B cell (primary cell): ENCODE measurements around the gene WDR1. TPM values are rescaled to one million over a fixed set of nuclear protein-coding genes. Genes with fewer than 3 reads are reported as not detected.
"Not testable (repeated sequence)": the region's sequence is repeated elsewhere in the genome, so short reads cannot be mapped to it uniquely, and the experiment has no call there.

Experiments
- ATAC-seq: fragments of 200-7000 bp; cut with Tn5 transposase; one replicate; pipeline ENCODE4 v1.10.0; 2021; ENCODE audit warnings: low read depth, mild to moderate bottlenecking, moderate number of reproducible peaks, moderate library complexity
- CTCF ChIA-PET: fragments of 350-600 bp; sonication (Branson Sonifier 250); formaldehyde crosslinking; loops from one replicate; lab custom pipeline; 2021; ENCODE audit warnings: antibody characterized with exemption, inconsistent platforms; lab: Charles Lee
- POLR2A ChIA-PET: fragments of 350-600 bp; sonication (Branson Sonifier 250); formaldehyde crosslinking; loops from one replicate; lab custom pipeline; 2021; ENCODE audit warnings: antibody characterized with exemption; lab: Charles Lee
- DNase-seq: peaks from one replicate; pipeline ENCODE4 v3.0.0; 2013
- H2AFZ ChIP-seq: 2 replicates; pipeline ENCODE4 v1.6.1; 2012; ENCODE audit warnings: mild to moderate bottlenecking, low read depth, low read length; ENCODE audit not compliant: insufficient read depth, poor library complexity, severe bottlenecking
- H3K27ac ChIP-seq, 2 donors: 1 replicate in 1 of 2; 2 replicates in 1 of 2; pipeline ENCODE4 v1.5.1; 2012 to 2013; ENCODE audit warnings: low read length in 2 of 2, mild to moderate bottlenecking in 2 of 2, moderate library complexity in 1 of 2
- H3K27me3 ChIP-seq, 4 experiments: fragments of 200-600 bp in 1 of 4; sonication (generic) in 1 of 4; replicated peaks in 1 of 4; 1 replicate in 2 of 4; 2 replicates in 2 of 4; pipeline versions ENCODE4 v1.6.1 to v1.7.0; 2013 to 2016; ENCODE audit warnings: low read length in 3 of 4, mild to moderate bottlenecking in 2 of 4, mixed read lengths in 1 of 4, moderate library complexity in 1 of 4; ENCODE audit not compliant: insufficient read depth in 4 of 4, control insufficient read depth in 3 of 4; ENCODE audit errors: control extremely low read depth in 1 of 4
- H3K36me3 ChIP-seq, 2 experiments: replicated peaks in 1 of 2; 1 replicate in 1 of 2; 2 replicates in 1 of 2; pipeline versions ENCODE4 v1.6.1 to v1.7.1; 2013; ENCODE audit warnings: low read length in 1 of 2; ENCODE audit not compliant: insufficient read depth in 2 of 2, control insufficient read depth in 1 of 2; ENCODE audit errors: control extremely low read depth in 1 of 2, extremely low read depth in 1 of 2
- H3K4me1 ChIP-seq, 2 donors: fragments of 200-600 bp in 1 of 2; sonication (generic) in 1 of 2; 1 replicate in 1 of 2; 2 replicates in 1 of 2; pipeline versions ENCODE4 v1.5.1 to v1.6.1; 2013 to 2017; ENCODE audit warnings: low read length in 2 of 2; ENCODE audit not compliant: control insufficient read depth in 2 of 2, insufficient read depth in 2 of 2
- H3K4me2 ChIP-seq: replicated peaks from 2 replicates; pipeline ENCODE3; 2012; ENCODE audit warnings: mild to moderate bottlenecking, low read depth, low read length; ENCODE audit not compliant: poor library complexity, severe bottlenecking
- H3K4me3 ChIP-seq, 5 experiments: fragments of 200-600 bp in 1 of 5; sonication (generic) in 1 of 5; 1 replicate in 3 of 5; 2 replicates in 2 of 5; pipeline versions ENCODE4 v1.5.1 to v1.7.0; 2011 to 2016; ENCODE audit warnings: low read length in 4 of 5, mild to moderate bottlenecking in 4 of 5, low read depth in 2 of 5, control low read depth in 1 of 5, moderate library complexity in 1 of 5; ENCODE audit not compliant: insufficient read depth in 1 of 5; ENCODE audit errors: control extremely low read depth in 1 of 5, extremely low read depth in 1 of 5
- H3K79me2 ChIP-seq: fragments of 200-600 bp; sonication (generic); one replicate; pipeline ENCODE4 v1.6.0; 2016; ENCODE audit warnings: low read length; ENCODE audit not compliant: control insufficient read depth, insufficient read depth
- H3K9ac ChIP-seq: fragments of 200-600 bp; sonication (generic); 2 replicates; pipeline ENCODE4 v1.6.1; 2017; ENCODE audit warnings: mild to moderate bottlenecking, low read length, moderate library complexity
- H3K9me3 ChIP-seq, 3 donors: one replicate each; pipeline versions ENCODE4 v1.6.1 to v1.7.1; 2013; ENCODE audit warnings: low read length in 2 of 3; ENCODE audit not compliant: control insufficient read depth in 2 of 3, insufficient read depth in 1 of 3; ENCODE audit errors: control extremely low read depth in 1 of 3
- H4K20me1 ChIP-seq: 2 replicates; pipeline ENCODE4 v1.6.0; 2012; ENCODE audit warnings: mild to moderate bottlenecking, low read length; ENCODE audit not compliant: insufficient read depth, control insufficient read depth, poor library complexity, severe bottlenecking
- H3K27ac Mint-ChIP-seq: one replicate; pipeline ENCODE4 v1.8.0; 2021; ENCODE audit warnings: mixed read lengths
- H3K27me3 Mint-ChIP-seq: one replicate; pipeline ENCODE4 v1.8.0; 2021; ENCODE audit warnings: mixed read lengths
- H3K4me1 Mint-ChIP-seq: one replicate; pipeline ENCODE4 v1.8.0; 2021; ENCODE audit warnings: mixed read lengths
- H3K4me3 Mint-ChIP-seq: one replicate; pipeline ENCODE4 v1.8.0; 2021; ENCODE audit warnings: mixed read lengths
- H3K9me3 Mint-ChIP-seq: one replicate; pipeline ENCODE4 v1.8.0; 2022; ENCODE audit warnings: mixed read lengths; ENCODE audit not compliant: insufficient read depth
- CTCF ChIP-seq: fragments of 200-600 bp; IDR thresholded peaks from one replicate; pipeline ENCODE4 v1.8.0; 2022; ENCODE audit warnings: antibody characterized with exemption, mild to moderate bottlenecking
- EZH2 ChIP-seq: IDR thresholded peaks from 2 replicates; pipeline ENCODE4 v1.6.1; 2012; ENCODE audit warnings: borderline replicate concordance, low read depth, mild to moderate bottlenecking, moderate library complexity, low read length; ENCODE audit not compliant: insufficient read depth, poor library complexity, severe bottlenecking
- WGBS: methylation state at CpG from one replicate; pipeline ENCODE4 v1.1.5; 2013; ENCODE audit warnings: missing lambda C conversion rate; ENCODE audit not compliant: insufficient coverage; 5-methylcytosine and 5-hydroxymethylcytosine counted together
- intact Hi-C: fragments of 100-400 bp; cut with micrococcal nuclease; formaldehyde crosslinking; loops from one replicate; pipeline ENCODE4 v1.10.0; 2022
- polyA plus RNA-seq: library from polyadenylated mRNA; depleted of rRNA; stranded (reverse); fragments of >200 nt; gene quantifications from 2 replicates; pipeline ENCODE4 v1.2.3, GENCODE V29; 2012
- total RNA-seq, 2 donors: library from RNA; stranded (reverse); fragments of 120-200 nt in 1 of 2; gene quantifications; 1 replicate in 1 of 2; 2 replicates in 1 of 2; pipeline versions ENCODE4 v1.2.3 to v1.2.4, GENCODE V29; 2013 to 2022

Gene WDR1
- total and polyA plus RNA-seq, 2 donors (not counting 1 experiment from before 2014, with no cell fraction given) = 134 to 217 TPM

- no peaks in the 10 kb centered on the region for H4K20me1 ChIP-seq
- H3K4me3 ChIP-seq = no peak overlapping the region
- Mint-ChIP-seq H3K27ac (no peak overlapping the region), H3K4me3 (no peak overlapping the region), H3K9me3 (no peaks in the 10 kb centered on the region), H3K4me1 (no peaks in the 10 kb centered on the region), H3K27me3 (peaks cover 53% of the 10 kb centered on the region)
- H3K9me3 ChIP-seq = no peaks in the 10 kb centered on the region
- POLR2A ChIA-PET = no interaction called here
- H3K4me1 ChIP-seq = no peaks in the 10 kb centered on the region
- H3K9ac ChIP-seq = no peak overlapping the region
- CTCF ChIA-PET = no interaction called here
- no peak overlapping the region for H2AFZ ChIP-seq
- no peak overlapping the region for H3K27ac ChIP-seq
- DNase-seq (no peak), ATAC-seq (no peak)
- H3K4me2 ChIP-seq = no peak overlapping the region
- intact Hi-C loops = no loop called here
- no peaks in the 10 kb centered on the region for H3K36me3 ChIP-seq
- TF ChIP-seq CTCF = no peak
- no peak for TF ChIP-seq EZH2
- 85% methylated on average over 13 of the region's 13 CpGs for WGBS
- H3K27me3 ChIP-seq = peaks cover 0 to 11% (median 0%) of the 10 kb centered on the region in 4 experiments
- H3K79me2 ChIP-seq = no peaks in the 10 kb centered on the region
Measured at GRCh38 chr4:10129196-10130177, 12.9 kb upstream of the WDR1 start.

DNA sequence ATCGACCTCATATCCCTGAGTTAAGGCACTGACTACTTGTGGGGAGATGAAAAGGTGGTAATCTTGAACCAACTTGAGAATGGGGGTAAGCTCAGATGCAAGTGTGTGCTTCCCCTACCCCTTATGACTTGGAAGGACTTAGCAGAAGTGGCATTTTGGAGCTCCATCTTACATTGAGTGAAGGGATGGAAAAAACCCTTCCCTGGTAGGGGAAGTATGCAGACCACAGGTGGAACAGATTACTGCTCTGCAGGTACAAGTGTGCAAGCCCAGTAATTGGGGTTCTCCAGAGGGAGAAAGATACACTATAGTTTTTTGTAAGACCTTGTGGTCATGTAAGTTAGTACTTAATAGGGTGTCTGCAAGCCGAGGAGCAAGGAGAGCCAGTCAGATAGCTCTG, 12.2 kb upstream of the WDR1 start:
- H3K9me3 ChIP-seq = no peaks in the 10 kb centered on the region
- POLR2A ChIA-PET = no interaction called here
- H4K20me1 ChIP-seq = no peaks in the 10 kb centered on the region
- H3K79me2 ChIP-seq = no peaks in the 10 kb centered on the region
- no peak for DNase-seq
- CTCF ChIA-PET = no interaction called here
- 92% methylated on average over 2 of the region's 2 CpGs for WGBS
- no peak overlapping the region for H3K4me2 ChIP-seq
- no peak overlapping the region for H2AFZ ChIP-seq
- Mint-ChIP-seq H3K9me3 (no peaks in the 10 kb centered on the region), H3K27me3 (peaks cover 54% of the 10 kb centered on the region), H3K27ac (no peak overlapping the region), H3K4me3 (no peak overlapping the region), H3K4me1 (no peaks in the 10 kb centered on the region)
- TF ChIP-seq CTCF = no peak
- no peak for TF ChIP-seq EZH2
- ATAC-seq = no peak
- H3K4me3 ChIP-seq = no peak overlapping the region
- no peaks in the 10 kb centered on the region for H3K36me3 ChIP-seq
- H3K27me3 ChIP-seq = peaks cover 0 to 13% (median 1%) of the 10 kb centered on the region in 4 experiments
- H3K9ac ChIP-seq = no peak overlapping the region
- intact Hi-C loops = no loop called here
- no peaks in the 10 kb centered on the region for H3K4me1 ChIP-seq
- no peak overlapping the region for H3K27ac ChIP-seq

- H2AFZ ChIP-seq, H3K4me3 Mint-ChIP-seq, POLR2A ChIA-PET, H3K9me3 ChIP-seq, H3K9ac ChIP-seq, H3K27ac Mint-ChIP-seq, ATAC-seq, H4K20me1 ChIP-seq, H3K36me3 ChIP-seq, intact Hi-C loops, CTCF ChIA-PET, H3K79me2 ChIP-seq, H3K27ac ChIP-seq, H3K4me3 ChIP-seq, H3K4me1 Mint-ChIP-seq, H3K4me2 ChIP-seq, DNase-seq, H3K9me3 Mint-ChIP-seq, H3K4me1 ChIP-seq: not testable (repeated sequence)
- peaks cover 55% of the 10 kb centered on the region for H3K27me3 Mint-ChIP-seq
- 100% methylated on average over 3 of the region's 7 CpGs for WGBS
- peaks cover 0 to 16% (median 1%) of the 10 kb centered on the region in 4 experiments for H3K27me3 ChIP-seq
Measured at GRCh38 chr4:10127531-10127930, 10.9 kb upstream of the WDR1 start.
